Measurements from ENCODE around the gene UTP4.
A peak's percentile ranks its signal among the peaks of the same experiment; 100 is the strongest.
"Not testable (repeated sequence)": the region's sequence is repeated elsewhere in the genome, so short reads cannot be mapped to it uniquely, and the experiment has no call there.

Gene UTP4

GRCh38 chr16:69111216-69111875, 21.1 kb upstream of the UTP4 start:
- no peak for DNase-seq

DNA sequence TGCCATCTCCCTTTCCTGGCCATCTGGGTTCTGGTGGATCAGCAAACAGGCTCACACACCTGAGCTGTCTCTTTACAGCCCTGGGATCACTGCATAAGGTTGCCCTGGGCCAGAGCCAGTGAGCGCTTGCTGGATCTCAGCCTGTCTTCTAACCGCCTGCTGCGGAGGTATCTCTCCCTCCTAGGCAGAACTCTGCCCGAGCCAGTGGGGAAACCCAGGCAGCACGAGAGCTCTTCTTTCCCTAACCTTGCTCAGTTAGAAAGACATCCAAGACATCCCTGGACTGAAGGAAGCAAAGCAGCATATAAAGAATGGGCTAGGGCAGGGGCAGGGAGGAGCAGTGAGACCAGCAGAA, 20.6 kb upstream of the UTP4 start:
- no peak for DNase-seq

GRCh38 chr16:69112285-69113129, 19.9 kb upstream of the UTP4 start:
- peak; percentile 99 for DNase-seq

DNA sequence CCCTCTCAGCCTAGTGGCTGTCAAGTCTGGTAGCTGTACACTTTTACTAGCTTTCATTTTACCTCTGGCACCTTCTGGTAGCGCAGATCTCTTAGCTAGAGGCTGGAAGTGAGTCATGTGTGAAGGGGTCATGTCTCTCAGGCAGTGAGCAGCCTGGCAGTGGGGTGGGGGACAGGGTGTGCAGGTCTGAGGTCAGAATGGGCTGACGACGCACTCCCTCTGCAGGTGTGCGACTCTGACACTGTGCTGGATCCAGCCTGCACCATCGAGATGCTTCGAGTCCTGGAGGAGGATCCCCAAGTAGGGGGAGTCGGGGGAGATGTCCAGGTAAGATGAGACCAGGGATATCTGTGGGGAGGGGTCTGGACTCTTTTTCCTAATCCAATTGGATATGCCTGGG, 19.2 kb upstream of the UTP4 start:
- DNase-seq: no peak

DNA sequence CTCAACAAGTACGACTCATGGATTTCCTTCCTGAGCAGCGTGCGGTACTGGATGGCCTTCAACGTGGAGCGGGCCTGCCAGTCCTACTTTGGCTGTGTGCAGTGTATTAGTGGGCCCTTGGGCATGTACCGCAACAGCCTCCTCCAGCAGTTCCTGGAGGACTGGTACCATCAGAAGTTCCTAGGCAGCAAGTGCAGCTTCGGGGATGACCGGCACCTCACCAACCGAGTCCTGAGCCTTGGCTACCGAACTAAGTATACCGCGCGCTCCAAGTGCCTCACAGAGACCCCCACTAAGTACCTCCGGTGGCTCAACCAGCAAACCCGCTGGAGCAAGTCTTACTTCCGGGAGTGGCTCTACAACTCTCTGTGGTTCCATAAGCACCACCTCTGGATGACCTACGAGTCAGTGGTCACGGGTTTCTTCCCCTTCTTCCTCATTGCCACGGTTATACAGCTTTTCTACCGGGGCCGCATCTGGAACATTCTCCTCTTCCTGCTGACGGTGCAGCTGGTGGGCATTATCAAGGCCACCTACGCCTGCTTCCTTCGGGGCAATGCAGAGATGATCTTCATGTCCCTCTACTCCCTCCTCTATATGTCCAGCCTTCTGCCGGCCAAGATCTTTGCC, 18.0 kb upstream of the UTP4 start:
- DNase-seq: no peak

- DNase-seq: no peak
These were observed 17.5 kb upstream of the UTP4 start for GRCh38 chr16:69114976-69115355.

GRCh38 chr16:69115361-69115760, 17.1 kb upstream of the UTP4 start:
- DNase-seq: no peak

GRCh38 chr16:69115837-69116236, 16.6 kb upstream of the UTP4 start:
- no peak for DNase-seq

DNA sequence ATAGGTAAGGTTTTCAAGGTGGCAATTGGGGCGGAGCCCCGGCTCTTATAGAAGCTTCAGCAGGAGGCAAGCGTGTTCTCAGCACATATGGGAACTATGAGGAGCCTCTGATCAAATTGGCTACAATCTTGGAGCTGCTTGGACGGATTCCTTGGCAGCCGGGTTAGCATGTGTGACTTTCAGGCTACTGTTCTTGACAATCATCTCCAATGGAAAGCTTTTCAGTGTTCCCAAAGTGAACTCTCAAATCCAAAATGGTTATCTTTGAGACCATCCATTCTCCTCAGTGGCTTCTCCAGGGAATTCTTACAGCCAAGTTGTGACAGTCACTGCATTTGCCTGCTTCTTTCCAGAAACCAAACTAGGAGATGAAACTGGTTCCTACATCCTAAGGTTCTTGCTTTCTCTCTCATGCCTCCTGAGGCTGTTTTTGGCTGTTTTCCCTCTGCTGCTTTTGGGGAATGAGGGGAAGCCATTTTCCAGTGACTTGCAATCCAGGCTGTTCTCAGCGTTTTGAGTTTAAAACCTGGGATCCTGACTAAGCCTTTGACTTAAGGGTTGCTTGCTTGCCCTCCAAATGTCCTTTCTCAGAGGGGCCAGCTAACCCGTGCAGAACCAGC, 16.1 kb upstream of the UTP4 start:
- no peak for DNase-seq

DNA sequence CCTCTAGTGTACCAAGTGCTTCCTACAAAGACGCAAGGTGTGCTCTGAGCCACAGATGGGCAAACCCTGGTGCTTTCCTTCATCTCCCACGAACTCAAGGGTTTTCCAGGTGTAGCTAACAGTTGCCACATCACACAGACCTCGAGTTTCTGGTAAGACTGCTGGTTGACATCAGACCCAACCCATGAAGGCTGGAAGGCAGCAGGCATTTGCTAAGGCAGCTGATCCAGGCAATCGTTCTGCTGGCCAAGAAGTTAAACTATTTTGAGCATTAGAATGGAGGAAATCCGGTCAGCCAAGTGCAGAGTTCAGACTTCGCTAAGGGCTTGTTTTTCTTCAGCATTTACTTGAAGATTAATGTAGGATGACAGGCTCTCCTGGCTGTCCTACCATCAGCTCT, 15.5 kb upstream of the UTP4 start:
- DNase-seq: no peak

DNA sequence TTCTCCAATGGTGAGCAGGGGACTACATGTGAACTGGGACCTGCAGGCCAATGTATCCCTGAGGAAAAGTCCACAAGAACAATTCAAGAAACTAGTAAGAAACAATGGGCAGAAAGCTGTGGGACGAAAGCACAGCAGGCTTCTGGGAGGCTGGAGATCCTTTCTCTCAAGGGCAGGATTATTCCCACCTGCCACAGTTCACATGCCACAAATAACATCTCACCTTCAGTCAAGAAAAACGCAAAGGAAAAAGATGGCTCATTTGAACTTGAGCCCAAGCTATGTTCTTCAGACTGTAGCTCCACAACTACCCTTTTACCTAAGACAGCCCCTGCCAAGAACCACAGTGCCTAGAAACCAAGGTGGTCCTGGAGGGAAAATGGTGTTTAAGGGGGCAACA, 14.0 kb upstream of the UTP4 start:
- no peak for DNase-seq

GRCh38 chr16:69118994-69119393, 13.5 kb upstream of the UTP4 start:
- no peak for DNase-seq

DNA sequence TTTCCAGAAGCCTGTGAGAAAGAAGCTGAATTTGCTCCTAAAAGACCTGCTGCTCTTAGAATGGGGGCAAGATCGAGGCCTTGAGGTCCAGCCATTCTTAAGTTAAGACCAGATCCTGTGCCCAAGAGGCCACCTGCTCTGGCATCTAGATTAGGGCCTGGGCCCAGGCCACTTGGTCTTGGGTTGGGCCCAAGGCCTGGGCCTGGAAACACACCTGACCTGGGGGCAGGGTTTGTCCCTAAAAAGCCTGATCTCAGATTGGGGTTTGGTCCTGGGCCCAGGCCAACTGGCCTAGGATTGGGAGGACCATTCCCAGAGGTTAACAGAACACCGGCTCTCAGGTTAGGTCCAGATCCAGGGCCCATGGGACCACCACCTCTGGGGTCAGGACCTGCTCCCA, 12.9 kb upstream of the UTP4 start:
- no peak for DNase-seq

DNA sequence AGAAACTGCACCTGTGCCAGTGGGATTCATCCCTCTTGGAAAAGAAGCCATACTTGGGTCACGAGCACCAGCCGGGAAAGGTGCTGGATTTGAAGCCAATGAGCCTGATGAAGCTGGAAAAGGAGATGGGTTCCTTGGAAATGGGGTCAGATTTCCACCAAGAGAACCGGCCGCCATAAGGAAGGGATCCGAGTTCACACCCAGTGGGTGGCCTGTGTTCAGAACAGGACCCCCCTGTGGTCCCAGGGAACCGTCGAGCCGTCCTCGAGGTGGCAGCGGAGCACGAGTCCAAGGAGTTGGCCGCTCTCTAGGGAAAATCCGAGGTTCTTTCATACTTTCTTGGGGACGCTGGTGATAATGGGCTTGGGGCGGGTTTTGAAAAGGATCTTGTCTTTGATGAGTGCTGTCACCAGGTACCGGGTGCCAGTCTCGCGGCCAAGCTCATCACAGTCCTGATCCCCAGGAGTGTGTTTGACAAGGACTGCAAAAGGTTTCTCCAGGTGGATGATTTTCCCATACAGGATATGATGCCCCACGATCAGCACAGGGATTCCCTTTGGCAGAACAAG, 12.3 kb upstream of the UTP4 start:
- DNase-seq: no peak

DNA sequence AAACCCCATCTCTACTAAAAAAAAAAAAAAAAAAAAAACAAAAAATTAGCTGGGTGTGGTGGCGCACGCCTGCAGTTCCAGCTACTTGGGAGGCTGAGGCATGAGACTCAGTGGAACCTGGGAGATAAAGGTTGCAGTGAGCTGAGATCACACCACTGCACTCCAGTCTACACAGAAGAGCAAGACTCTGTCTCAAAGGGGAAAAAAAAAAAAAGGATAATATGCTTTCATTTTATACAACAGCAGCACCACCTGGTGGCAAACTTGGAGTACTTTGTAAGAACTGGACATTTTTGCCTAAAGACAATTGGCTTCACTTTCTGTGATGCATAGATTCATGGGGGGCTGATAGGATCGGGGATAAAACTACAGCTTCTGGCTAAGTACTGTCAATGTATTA, 8.5 kb upstream of the UTP4 start:
- DNase-seq: no peak

DNA sequence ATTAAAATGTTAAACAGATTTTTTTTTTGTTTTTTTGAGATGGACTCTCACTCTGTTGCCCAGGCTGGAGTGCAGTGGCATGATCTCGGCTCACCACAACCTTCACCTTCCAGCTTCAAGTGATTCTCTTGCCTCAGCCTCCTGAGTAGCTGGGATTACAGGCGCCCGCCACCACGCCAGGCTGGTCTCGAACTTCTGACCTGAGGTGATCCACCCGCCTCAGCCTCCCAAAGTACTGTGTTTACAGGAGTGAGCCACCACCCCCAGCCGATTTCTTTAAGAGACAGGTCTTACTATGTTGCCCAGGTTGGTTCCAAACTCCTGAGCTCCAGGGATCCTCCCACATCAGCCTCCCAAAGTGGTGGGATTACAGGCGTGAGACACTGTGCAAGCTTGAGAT, 8.0 kb upstream of the UTP4 start:
- DNase-seq: not testable (repeated sequence)

- DNase-seq: not testable (repeated sequence)
These were observed 7.5 kb upstream of the UTP4 start for GRCh38 chr16:69124961-69125360.

DNA sequence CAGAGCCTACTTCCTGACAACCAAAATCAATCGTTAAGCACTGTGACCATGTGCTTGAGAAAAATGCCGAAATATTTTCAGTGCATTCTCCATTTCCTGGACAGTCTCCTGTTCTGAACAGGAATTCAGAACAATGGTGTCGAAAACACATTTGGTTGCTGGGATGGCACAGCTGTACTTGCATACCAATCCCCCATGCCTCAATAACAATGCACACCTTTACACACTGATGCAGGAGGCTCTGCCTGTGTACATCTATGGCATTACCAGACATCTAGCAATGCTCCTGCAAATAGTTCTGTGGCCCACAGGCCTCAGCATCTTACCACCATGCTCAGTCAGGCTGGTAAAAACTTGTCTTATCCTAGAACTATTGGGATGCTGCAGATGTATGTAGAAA, 6.2 kb upstream of the UTP4 start:
- no peak for DNase-seq

DNA sequence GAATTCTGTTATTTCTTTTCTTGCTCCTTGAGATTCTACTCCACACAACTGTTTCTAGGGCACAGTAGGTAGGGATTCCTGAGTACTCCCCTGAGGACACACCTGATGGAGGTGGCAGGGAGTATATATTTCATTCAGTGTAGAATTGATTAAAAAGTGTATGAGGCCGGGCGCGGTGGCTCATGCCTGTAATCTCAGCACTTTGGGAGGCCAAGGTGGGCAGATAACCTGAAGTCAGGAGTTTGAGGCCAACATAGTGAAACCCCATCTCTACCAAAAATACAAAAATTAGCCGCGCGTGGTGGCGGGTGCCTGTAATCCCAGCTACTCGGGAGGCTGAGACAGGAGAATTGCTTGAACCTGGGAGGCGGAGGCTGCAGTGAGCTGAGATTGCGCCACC, 5.6 kb upstream of the UTP4 start:
- not testable (repeated sequence) for DNase-seq

DNA sequence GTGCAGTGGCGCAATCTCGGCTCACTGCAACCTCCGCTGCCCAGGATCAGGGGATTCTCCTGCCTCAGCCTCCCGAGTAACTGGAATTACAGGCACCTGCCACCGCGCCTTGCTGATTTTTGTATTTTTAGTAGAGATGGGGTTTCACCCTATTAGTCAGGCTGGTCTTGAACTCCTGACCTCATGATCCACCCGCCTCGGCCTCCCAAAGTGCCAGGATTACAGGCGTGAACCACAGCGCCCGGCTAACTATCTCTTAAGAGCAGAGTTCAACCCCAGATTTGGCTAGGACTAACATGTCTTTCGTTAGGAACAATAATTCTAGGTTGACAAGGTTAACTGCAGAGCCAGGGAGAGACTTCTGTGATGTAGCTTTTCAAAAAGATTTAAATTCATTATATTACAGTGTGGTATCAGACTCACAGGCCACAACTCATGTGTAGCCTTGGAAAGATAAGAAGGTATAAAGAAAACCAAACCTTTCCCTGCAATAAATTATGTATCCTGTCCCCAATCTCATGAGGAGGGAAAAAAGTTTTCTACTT, 4.4 kb upstream of the UTP4 start:
- no peak for DNase-seq

- no peak for DNase-seq
These were observed 2.0 kb upstream of the UTP4 start for GRCh38 chr16:69130461-69130860.

- DNase-seq: no peak
These were observed 1.1 kb upstream of the UTP4 start for GRCh38 chr16:69131167-69131838.

Data from 8988T (cell line).